ENCODE data around the gene SOWAHA. TPM values are rescaled to one million over a fixed set of nuclear protein-coding genes. Genes with fewer than 3 reads are reported as not detected.
"Not testable (repeated sequence)": the region's sequence is repeated elsewhere in the genome, so short reads cannot be mapped to it uniquely, and the experiment has no call there.

SOWAHA gene
- polyA plus RNA-seq, 2 of the 4 experiments (the other 2 are of a cell fraction): 0.06 to 0.10 TPM

DNA sequence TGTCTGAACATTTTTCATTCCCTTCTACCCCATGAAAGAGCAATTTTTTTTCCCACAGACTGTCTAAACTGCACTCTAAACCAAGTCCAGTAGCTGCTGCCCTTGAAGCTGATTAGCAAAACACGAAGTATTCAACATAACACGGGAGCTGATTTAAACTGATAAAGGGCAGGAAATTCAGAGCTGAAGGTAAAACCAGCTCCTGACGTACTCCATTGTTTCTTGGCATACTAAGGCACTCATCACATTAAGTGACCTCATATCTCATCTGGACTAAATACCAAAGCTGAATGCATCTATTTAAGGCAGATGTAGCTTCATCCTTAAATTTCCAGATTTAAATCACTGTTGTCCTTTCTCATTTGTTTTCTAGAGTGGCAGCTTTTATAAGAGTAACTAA, 41.2 kb downstream of the SOWAHA start:
- CTCF ChIA-PET: interaction anchor here (0.6 to 2.1 kb wide), 5 partner anchors 10 to 34 kb away, joined by 3 to 10 read pairs (median 4); partner anchors contain the start of gene SHROOM1
- no peaks in the 10 kb centered on the region for H3K4me1 ChIP-seq
- no peak for ATAC-seq
- FAIRE-seq: no peak
- H3K9me3 ChIP-seq: no peaks in the 10 kb centered on the region
- POLR2A ChIA-PET: no interaction called here
- WGBS (ENCODE audit: missing lambda C conversion rate): 64% methylated on average over 3 of the region's 3 CpGs
- no peak for TF ChIP-seq CBX8 (IDR thresholded peaks at IDR 0.05)
- TF ChIP-seq, protein P1, sequence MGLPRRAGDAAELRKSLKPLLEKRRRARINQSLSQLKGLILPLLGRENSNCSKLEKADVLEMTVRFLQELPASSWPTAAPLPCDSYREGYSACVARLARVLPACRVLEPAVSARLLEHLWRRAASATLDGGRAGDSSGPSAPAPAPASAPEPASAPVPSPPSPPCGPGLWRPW (IDR thresholded peaks at IDR 0.05): no peak
- TF ChIP-seq MAFK (IDR thresholded peaks at IDR 0.05; ENCODE audit: partially characterized antibody): no peak
- no peak for TF ChIP-seq CEBPB (IDR thresholded peaks at IDR 0.05)
- no peak overlapping the region for H3K4me2 ChIP-seq
- no peak overlapping the region for H3K27ac ChIP-seq
- H3K4me3 ChIP-seq: no peak overlapping the region
- DNase-seq (ENCODE audit: low read depth in 1 of 2, low spot score in 1 of 2): no peak

DNA sequence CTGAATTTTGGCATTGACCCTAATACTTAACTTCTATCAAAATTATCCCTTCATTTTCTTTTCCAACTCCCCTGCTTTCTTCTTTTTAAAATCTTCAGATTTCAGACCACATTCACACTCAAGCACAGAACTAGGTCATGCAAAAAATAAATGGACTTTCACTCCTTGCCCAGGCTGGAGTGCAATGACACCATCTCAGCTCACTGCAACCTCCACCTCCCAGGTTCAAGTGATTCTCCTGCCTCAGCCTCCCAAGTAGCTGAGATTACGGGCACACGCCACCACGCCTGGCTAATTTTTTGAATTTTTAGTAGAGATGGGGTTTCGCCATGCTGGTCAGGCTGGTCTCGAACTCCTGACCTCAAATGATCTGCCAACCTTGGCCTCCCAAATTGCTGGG, 41.9 kb downstream of the SOWAHA start:
- H3K4me1 ChIP-seq; H3K4me3 ChIP-seq; ATAC-seq; DNase-seq (ENCODE audit: low read depth in 1 of 2, low spot score in 1 of 2); H3K4me2 ChIP-seq; H3K9me3 ChIP-seq; FAIRE-seq; H3K27ac ChIP-seq: not testable (repeated sequence)
- WGBS (ENCODE audit: missing lambda C conversion rate): 88% methylated on average over 5 of the region's 5 CpGs
- ChIA-PET CTCF (interaction anchor here (0.8 to 2.1 kb wide), 5 partner anchors 9 to 47 kb away, joined by 3 to 10 read pairs (median 4); partner anchors contain the start of gene SHROOM1), POLR2A (interaction anchor here (0.6 kb wide), 1 partner anchor 35 kb away, joined by 9 read pairs; no protein-coding TSS in a partner anchor)

DNA sequence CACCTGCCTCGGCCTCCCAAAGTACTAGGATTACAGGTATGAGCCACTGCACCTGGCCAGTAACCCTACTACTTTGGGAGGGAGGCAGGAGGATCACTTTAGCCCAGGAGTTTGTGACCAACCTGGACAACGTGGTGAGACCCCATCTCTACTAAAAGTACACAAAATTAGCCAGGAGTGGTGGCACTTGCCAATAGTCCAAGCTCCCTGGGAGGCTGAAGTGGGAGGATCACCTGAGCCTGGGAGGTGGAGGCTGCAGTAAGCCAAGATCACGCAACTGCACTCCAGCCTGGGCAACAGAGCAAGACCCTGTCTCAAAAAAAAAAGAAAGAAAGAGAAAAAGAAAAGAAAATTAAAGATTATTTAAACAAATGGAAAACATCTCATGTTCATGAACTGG, 42.9 kb downstream of the SOWAHA start:
- TF ChIP-seq RARB (CRISPR knock-in tag; IDR thresholded peaks at IDR 0.05): no peak
- TF ChIP-seq, protein P2, sequence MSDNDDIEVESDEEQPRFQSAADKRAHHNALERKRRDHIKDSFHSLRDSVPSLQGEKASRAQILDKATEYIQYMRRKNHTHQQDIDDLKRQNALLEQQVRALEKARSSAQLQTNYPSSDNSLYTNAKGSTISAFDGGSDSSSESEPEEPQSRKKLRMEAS (IDR thresholded peaks at IDR 0.05): no peak
- TF ChIP-seq, protein P3, sequence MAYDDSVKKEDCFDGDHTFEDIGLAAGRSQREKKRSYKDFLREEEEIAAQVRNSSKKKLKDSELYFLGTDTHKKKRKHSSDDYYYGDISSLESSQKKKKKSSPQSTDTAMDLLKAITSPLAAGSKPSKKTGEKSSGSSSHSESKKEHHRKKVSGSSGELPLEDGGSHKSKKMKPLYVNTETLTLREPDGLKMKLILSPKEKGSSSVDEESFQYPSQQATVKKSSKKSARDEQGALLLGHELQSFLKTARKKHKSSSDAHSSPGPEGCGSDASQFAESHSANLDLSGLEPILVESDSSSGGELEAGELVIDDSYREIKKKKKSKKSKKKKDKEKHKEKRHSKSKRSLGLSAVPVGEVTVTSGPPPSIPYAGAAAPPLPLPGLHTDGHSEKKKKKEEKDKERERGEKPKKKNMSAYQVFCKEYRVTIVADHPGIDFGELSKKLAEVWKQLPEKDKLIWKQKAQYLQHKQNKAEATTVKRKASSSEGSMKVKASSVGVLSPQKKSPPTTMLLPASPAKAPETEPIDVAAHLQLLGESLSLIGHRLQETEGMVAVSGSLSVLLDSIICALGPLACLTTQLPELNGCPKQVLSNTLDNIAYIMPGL (CRISPR knock-in tag; IDR thresholded peaks at IDR 0.05; ENCODE audit: borderline replicate concordance): no peak
- TF ChIP-seq FOXS1 (CRISPR knock-in tag; IDR thresholded peaks at IDR 0.05): no peak
- TF ChIP-seq NR3C1 (IDR thresholded peaks at IDR 0.05): no peak
- no peak for TF ChIP-seq FOSL2 (IDR thresholded peaks at IDR 0.05)
- no peak for TF ChIP-seq FOSL2 (CRISPR knock-in tag; IDR thresholded peaks at IDR 0.05)
- TF ChIP-seq KDM5A (IDR thresholded peaks at IDR 0.05): no peak
- no peak for TF ChIP-seq MAZ (IDR thresholded peaks at IDR 0.05; ENCODE audit: borderline replicate concordance, low read depth, low read length)
- TF ChIP-seq ESRRA (IDR thresholded peaks at IDR 0.05; ENCODE audit: borderline replicate concordance, low read length): no peak
- TF ChIP-seq CBX8 (IDR thresholded peaks at IDR 0.05): no peak
- TF ChIP-seq, protein P4, sequence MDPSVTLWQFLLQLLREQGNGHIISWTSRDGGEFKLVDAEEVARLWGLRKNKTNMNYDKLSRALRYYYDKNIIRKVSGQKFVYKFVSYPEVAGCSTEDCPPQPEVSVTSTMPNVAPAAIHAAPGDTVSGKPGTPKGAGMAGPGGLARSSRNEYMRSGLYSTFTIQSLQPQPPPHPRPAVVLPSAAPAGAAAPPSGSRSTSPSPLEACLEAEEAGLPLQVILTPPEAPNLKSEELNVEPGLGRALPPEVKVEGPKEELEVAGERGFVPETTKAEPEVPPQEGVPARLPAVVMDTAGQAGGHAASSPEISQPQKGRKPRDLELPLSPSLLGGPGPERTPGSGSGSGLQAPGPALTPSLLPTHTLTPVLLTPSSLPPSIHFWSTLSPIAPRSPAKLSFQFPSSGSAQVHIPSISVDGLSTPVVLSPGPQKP (IDR thresholded peaks at IDR 0.05; ENCODE audit: low read depth, low read length): no peak
- TF ChIP-seq MYC (IDR thresholded peaks at IDR 0.05; ENCODE audit: borderline replicate concordance, low read length): no peak
- 77% methylated on average over 2 of the region's 3 CpGs for WGBS (ENCODE audit: missing lambda C conversion rate)
- Histone ChIP-seq H3K4me1 (no peaks in the 10 kb centered on the region), H3K4me3 (no peak overlapping the region), H3K9me3 (no peaks in the 10 kb centered on the region), H3K27ac (no peak overlapping the region), H3K4me2 (no peak overlapping the region)
- ChIA-PET POLR2A (interaction anchor here (1.1 kb wide), 1 partner anchor 11 kb away, joined by 3 read pairs; no protein-coding TSS in a partner anchor), CTCF (interaction anchor here (0.5 to 2.6 kb wide), 8 partner anchors 10 to 343 kb away, joined by 3 to 15 read pairs (median 4); partner anchors contain the start of genes GDF9, SHROOM1 and UQCRQ)
- no peak for FAIRE-seq
- ATAC-seq: no peak
- no peak for DNase-seq (ENCODE audit: low read depth in 1 of 2, low spot score in 1 of 2)

DNA sequence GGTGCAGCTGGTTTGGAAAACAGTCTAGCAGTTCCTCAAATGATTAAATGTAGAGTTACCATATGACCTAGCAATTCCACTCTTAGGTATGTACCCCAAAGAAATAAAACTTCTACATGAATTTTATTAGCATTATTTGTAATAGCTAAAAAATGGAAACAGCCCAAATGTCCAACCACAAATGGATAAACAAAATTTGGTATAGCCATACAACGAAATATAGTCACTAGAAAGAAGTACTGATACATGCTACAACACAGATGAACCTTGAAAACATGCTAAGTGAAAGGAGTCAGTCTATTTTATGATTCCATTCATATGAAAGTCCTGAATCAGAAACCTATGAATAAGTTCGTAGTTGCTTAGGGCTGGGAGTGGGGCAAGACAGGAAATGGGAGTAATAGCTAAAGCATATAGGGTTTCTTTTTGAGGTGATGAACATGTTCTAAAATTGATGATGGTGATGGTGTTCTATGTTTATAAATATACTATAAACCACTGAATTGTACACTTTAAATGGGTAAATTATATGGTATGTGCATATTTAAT, 46.9 kb downstream of the SOWAHA start:
- ChIA-PET POLR2A (interaction anchor here (0.5 kb wide), 1 partner anchor 8 kb away, joined by 6 read pairs; no protein-coding TSS in a partner anchor), CTCF (interaction anchor here (0.6 to 7.6 kb wide), 3 partner anchors 8 to 31 kb away, joined by 4 to 69 read pairs (median 13); partner anchors contain the start of gene SHROOM1)
- DNase-seq (ENCODE audit: low read depth in 1 of 2, low spot score in 1 of 2) (no peak), ATAC-seq (no peak), FAIRE-seq (no peak)
- Histone ChIP-seq H3K27ac (no peak overlapping the region), H3K4me2 (no peak overlapping the region), H3K9me3 (no peaks in the 10 kb centered on the region), H3K4me3 (no peak overlapping the region), H3K4me1 (no peaks in the 10 kb centered on the region)
- peak; percentile 70; the same call in 1 of the 2 replicates for TF ChIP-seq RNF2 (IDR thresholded peaks at IDR 0.05; ENCODE audit: borderline replicate concordance, low read depth)
- no peak for TF ChIP-seq ZNF302 (CRISPR knock-in tag; IDR thresholded peaks at IDR 0.05)
- peak; percentile 79; the same call in 1 of the 2 replicates for TF ChIP-seq CBX8 (IDR thresholded peaks at IDR 0.05)
- 14% methylated on average over 2 of the region's 2 CpGs for WGBS (ENCODE audit: missing lambda C conversion rate)
